GM12872 (cell line): ENCODE data around the gene MAP4K4.

Source experiments
- CTCF ChIP-seq: IDR thresholded peaks from 3 replicates; pipeline ENCODE4 v1.5.1; 2011; ENCODE audit warnings: low read depth, mild to moderate bottlenecking, low read length, moderate library complexity; ENCODE audit not compliant: insufficient read depth

MAP4K4 gene

GRCh38 chr2:101892377-101892776 lies 194.9 kb downstream of the MAP4K4 start:
- no peak for TF ChIP-seq CTCF

GRCh38 chr2:101893681-101894381 lies 196.3 kb downstream of the MAP4K4 start:
- no peak for TF ChIP-seq CTCF

GRCh38 chr2:101895039-101895438 lies 197.5 kb downstream of the MAP4K4 start:
- no peak for TF ChIP-seq CTCF

- TF ChIP-seq CTCF, result no peak
Measured at GRCh38 chr2:101895819-101896322, 198.4 kb downstream of the MAP4K4 start.

- TF ChIP-seq CTCF, result no peak
Measured at GRCh38 chr2:101897301-101897700, 199.8 kb downstream of the MAP4K4 start.

GRCh38 chr2:101899265-101899664 lies 201.8 kb downstream of the MAP4K4 start:
- TF ChIP-seq CTCF, result no peak

- no peak for TF ChIP-seq CTCF
Measured at GRCh38 chr2:101899871-101900270, 202.4 kb downstream of the MAP4K4 start.
